DMS153 treated with DMSO at 0.1 percent for 48 hours (cell line): ENCODE results near the gene NHLRC1.

ENCODE experiments used
- DNase-seq: peaks from one replicate; lab custom pipeline; 2025; ENCODE audit not compliant: unreplicated experiment; lab: John Stamatoyannopoulos, UW

The NHLRC1 gene

DNA sequence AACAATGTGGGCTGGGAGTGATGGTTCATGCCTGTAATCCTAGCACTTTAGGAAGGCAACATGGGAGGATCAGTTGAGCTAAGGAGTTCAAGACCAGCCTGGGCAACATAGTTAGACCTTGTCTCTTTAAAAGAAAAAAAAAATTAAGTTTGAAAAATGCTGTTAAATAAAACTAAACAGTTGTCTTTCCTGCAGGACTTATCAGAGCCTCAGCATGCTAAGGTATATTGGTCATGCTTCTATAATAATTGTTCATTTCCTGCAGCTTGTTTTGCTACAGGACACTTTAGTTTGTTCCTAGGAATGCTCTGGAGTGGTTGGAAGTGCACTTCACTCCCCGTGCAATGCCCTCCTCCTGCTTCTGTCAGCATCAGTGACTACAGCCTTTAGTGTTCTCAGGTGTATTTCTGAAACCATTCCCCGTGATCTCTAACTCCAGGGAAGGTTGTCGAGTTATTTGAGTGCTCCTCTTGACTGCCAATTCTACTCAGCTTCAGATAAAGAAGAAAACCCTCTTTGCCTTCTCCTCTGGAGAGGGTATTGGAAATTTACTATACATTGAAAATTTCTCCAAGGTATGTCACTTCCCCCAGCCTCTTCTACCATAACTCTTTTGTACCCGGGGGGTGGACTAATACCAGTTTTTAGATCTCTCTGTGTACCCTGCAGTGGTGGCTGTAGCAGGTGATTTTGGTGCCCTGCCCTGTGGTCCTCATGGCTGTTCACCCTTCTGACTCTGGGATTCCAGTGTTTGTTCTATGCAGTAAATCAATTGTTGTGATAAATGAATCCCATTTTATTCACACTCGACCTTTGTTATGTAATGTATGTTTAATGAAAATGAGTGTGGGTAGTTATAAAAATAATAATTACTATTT is 33.8 kb downstream of the NHLRC1 start:
- no peak for DNase-seq

DNA sequence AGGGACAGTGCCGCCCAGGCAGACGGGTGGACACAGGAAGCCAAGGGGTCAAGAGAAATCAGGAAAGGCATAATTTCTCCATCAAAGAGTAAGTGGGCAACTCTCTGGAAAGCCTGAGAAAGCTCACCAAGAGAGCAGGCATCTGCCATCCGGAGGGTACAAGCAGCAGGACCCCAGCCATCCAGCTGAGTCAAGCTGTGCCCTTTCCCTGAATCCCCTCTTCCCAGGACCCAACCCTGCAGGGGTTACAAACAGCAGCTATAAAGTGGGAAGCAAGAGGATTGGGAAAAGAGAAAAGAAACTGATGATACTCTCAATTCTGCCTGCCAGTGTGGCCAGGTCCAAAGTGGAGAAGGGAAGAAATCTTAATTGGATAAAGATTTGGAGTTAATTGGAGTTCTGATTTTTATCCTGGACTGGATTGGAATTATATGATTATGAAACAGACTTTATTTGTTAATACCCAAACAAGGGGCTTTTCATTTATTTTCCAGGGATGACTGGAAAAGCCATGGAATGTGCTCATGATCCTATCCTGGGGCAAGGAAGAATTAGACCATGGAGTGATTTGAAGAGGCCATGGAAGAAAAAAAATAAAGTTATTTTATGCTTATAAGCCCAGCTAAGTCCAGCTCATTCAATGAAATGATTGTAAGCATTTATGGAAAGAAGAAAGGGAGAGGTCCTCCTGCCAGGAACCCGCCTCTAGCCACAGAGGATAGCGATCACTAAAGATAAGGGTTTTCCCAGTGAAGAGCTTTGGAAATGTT is 34.9 kb downstream of the NHLRC1 start:
- no peak for DNase-seq

DNA sequence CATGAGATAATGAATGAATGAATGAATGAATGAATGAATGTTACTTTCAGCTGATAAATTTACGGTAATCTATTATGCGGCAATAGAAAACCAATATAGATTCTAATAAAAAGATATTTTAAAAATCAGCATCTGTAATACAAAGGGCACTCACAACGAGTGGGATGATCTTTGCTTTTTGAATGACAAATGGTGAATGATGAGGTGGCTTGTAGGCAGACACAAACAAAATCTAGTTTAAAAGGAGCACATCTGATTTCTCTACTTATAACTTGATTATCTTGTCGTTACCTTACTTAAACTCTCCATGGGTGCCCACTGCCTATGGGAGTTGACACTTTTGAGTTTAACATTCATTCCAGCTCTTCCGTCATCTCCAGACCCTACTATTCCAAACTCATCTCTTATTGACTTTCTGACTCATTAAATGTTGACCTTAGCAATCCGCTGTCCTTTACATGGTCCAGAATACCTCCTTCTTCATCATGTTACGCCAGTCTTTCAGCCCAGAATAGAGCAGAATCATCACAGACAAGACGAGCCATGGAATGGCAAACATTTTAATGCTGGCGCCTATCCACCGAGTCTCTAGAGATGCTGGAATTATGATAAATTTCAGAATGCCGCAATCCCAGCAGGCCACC is 41.3 kb downstream of the NHLRC1 start:
- no peak for DNase-seq

DNA sequence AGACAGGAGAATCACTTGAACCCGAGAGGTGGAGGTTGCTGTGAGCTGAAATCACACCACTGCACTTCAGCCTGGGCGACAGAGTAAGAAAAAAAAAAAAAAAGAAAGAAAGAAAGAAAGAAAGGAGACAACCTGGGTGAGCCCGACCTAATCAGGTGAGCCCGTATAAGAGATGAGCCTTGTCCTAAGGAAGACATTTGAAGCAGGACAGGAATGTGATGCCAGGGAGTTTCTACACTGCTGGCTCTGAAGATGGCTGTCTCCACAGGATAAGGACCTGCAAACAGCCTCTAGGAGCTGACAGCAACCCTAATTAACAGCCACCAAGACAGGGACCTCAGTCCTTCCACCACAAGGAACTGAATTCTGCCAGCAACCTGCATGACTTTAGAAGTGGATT is 41.9 kb downstream of the NHLRC1 start:
- no peak for DNase-seq

DNA sequence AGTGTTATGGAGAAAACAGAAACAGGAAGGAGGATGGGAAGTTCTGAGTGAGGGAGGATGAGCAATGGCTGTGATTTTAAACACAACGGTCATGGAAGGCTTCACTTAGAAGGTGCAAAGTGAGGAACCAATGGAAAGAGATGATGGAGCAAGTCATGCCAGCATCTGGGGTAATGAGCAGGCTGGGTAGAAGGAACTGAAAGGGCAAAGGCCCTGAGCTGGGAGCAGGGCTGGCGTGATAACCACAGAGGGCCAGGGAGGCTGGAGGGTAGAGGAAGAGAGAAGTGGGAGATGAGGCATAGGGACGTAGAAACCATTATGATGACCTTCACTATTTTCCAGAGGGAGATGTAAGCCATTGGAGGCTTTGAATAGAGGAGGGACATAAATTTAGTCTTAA is 43.6 kb downstream of the NHLRC1 start:
- DNase-seq = no peak

DNA sequence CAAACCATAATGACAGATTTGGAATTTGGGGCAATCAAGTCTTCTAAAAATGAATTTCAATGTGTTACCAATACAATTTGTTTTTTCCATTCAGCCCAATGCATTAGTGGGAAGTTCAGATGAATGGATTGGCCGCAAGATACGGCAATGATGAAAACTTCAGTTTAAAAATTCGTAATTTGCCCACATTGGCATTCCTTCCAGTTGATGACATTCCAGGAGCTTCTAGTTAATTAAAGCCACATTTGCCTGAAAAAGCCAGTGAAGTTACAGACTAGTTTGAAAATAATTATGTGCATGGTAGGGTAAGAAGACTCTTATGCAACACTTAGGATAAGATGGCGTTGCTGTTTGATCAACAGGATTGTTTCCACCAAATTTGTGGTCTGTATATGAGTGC is 46.2 kb downstream of the NHLRC1 start:
- DNase-seq = no peak

DNA sequence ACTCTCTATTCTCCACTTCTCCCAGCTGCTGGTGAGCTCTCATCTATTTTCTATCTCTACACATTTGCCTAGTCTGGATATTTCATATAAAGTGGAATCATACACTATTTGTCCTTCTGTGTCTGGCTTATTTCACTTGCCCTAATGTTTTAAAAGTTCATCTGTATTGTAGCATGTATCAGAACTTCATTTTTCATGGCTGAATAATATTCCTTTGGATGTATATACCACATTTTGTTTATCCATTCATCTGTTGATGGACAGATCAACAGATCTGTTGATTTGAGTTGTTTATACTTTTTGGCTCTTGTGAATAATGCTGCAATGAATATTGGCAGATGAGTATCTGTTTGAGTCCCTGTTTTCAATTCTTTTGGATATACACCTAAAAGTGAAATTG is 49.6 kb downstream of the NHLRC1 start:
- DNase-seq = no peak

DNA sequence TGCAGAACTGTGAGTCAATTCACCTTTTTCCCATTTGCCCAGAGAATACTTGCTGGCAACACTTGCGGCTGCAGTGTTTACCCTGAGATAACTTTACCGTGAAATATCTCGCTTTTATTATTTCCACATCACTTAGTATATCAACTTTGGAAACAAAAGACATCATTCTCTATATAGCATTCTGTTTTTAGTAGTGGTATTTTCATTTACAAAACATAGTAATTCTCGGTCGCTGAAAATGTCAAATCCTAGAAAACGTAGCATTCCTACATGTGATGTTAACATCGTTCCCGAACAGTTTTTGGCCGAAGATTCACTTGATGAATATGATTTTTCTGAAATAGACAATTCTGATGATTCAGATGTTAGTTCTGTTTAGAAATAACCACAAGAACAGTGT is 52.0 kb downstream of the NHLRC1 start:
- no peak for DNase-seq
